RWPE1 (cell line): ENCODE results near the gene STING1.
A peak's percentile ranks its signal among the peaks of the same experiment; 100 is the strongest.
"Not testable (repeated sequence)": the region's sequence is repeated elsewhere in the genome, so short reads cannot be mapped to it uniquely, and the experiment has no call there.

Experiments
- CTCF ChIA-PET: fragments of 350-600 bp; sonication (Branson Sonifier 250); formaldehyde crosslinking; extraction: SDS; loops from one replicate; lab custom pipeline; 2021; lab: Yijun Ruan, JAX
- POLR2A ChIA-PET: fragments of 400-600 bp; formaldehyde crosslinking; extraction: SDS; loops from one replicate; lab custom pipeline; 2020; ENCODE audit warnings: antibody characterized with exemption; ENCODE audit not compliant: low non-redundant PET; lab: Yijun Ruan, JAX
- DNase-seq: peaks from one replicate; pipeline ENCODE4 v3.0.0; 2012; ENCODE audit warnings: low spot score
- H3K27ac ChIP-seq: fragments of 450-650 bp; 2 replicates; pipeline ENCODE4 v1.5.1; 2017
- TF ChIP-seq, protein P1 (sequence below): fragments of 450-650 bp; conservative IDR thresholded peaks from 2 replicates; pipeline ENCODE4 v1.5.1; 2017; ENCODE audit warnings: low read depth, mild to moderate bottlenecking

Gene STING1

GRCh38 chr5:139482050-139482889, at the start of gene STING1:
TSS of gene STING1 (minus strand) at chr5:139482758. CDS start at chr5:139481704, 1,054 bp downstream.
- H3K27ac ChIP-seq: peak within 1 kb of the TSS; percentile 100
- peak; percentile 97 for DNase-seq
- POLR2A ChIA-PET: interaction anchor here (0.6 to 1.3 kb wide), 6 partner anchors 14 to 237 kb away, joined by 3 to 5 read pairs (median 3); partner anchors contain the start of gene DNAJC18
- CTCF ChIA-PET: interaction anchor here (0.5 to 2.9 kb wide), 8 partner anchors 13 to 377 kb away, joined by 3 to 21 read pairs (median 3); no protein-coding TSS in a partner anchor
- TF ChIP-seq, protein P1, sequence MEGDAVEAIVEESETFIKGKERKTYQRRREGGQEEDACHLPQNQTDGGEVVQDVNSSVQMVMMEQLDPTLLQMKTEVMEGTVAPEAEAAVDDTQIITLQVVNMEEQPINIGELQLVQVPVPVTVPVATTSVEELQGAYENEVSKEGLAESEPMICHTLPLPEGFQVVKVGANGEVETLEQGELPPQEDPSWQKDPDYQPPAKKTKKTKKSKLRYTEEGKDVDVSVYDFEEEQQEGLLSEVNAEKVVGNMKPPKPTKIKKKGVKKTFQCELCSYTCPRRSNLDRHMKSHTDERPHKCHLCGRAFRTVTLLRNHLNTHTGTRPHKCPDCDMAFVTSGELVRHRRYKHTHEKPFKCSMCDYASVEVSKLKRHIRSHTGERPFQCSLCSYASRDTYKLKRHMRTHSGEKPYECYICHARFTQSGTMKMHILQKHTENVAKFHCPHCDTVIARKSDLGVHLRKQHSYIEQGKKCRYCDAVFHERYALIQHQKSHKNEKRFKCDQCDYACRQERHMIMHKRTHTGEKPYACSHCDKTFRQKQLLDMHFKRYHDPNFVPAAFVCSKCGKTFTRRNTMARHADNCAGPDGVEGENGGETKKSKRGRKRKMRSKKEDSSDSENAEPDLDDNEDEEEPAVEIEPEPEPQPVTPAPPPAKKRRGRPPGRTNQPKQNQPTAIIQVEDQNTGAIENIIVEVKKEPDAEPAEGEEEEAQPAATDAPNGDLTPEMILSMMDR: no peak

- DNase-seq: no peak
- no peak overlapping the region for H3K27ac ChIP-seq
- TF ChIP-seq, protein P1: no peak
- ChIA-PET POLR2A (no interaction called here), CTCF (no interaction called here)
Measured at GRCh38 chr5:139531772-139532169, 49.2 kb upstream of the STING1 start.

GRCh38 chr5:139530079-139530478, 47.5 kb upstream of the STING1 start:
- H3K27ac ChIP-seq, POLR2A ChIA-PET, CTCF ChIA-PET, DNase-seq: not testable (repeated sequence)

GRCh38 chr5:139528695-139529094, 46.1 kb upstream of the STING1 start:
- CTCF ChIA-PET: interaction anchor here (0.7 to 0.8 kb wide), 2 partner anchors 114 to 671 kb away, joined by 3 to 4 read pairs; no protein-coding TSS in a partner anchor
- POLR2A ChIA-PET, DNase-seq: not testable (repeated sequence)

DNA sequence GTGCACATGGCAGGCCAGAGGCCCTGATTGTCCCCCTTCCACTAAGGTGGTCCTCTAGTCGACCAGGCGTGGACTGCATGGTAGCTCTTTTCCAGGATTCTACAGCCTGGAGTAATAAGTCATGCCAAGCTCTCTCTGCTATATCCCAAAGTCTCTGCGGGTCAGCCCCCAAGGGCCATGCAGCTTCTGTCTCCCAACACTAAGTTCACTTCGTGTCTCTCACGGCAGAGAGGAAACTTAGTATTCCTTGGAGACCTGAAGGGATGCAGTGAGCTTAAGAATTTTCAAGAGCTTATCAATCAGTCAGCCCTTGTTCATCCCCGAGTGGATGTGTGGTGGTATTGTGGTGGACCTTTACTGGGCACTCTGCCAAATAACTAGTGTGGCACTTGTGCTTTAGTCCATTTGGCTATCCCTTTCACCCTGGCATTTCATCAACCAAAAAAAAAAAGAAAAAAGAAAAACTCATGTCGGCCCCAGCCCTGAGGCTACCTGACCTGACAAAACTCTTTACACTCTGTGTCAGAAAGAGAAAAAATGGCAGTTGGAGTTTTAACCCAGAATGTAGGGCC, 45.4 kb upstream of the STING1 start:
- DNase-seq, POLR2A ChIA-PET, H3K27ac ChIP-seq: not testable (repeated sequence)
- CTCF ChIA-PET: interaction anchor here (0.8 kb wide), 1 partner anchor 113 kb away, joined by 4 read pairs; no protein-coding TSS in a partner anchor

More at GRCh38 chr5:139528695-139529094, 46.1 kb upstream of the STING1 start:
- not testable (repeated sequence) for H3K27ac ChIP-seq

- POLR2A ChIA-PET, DNase-seq, H3K27ac ChIP-seq, CTCF ChIA-PET: not testable (repeated sequence)
Measured at GRCh38 chr5:139527090-139527470, 44.5 kb upstream of the STING1 start.

DNA sequence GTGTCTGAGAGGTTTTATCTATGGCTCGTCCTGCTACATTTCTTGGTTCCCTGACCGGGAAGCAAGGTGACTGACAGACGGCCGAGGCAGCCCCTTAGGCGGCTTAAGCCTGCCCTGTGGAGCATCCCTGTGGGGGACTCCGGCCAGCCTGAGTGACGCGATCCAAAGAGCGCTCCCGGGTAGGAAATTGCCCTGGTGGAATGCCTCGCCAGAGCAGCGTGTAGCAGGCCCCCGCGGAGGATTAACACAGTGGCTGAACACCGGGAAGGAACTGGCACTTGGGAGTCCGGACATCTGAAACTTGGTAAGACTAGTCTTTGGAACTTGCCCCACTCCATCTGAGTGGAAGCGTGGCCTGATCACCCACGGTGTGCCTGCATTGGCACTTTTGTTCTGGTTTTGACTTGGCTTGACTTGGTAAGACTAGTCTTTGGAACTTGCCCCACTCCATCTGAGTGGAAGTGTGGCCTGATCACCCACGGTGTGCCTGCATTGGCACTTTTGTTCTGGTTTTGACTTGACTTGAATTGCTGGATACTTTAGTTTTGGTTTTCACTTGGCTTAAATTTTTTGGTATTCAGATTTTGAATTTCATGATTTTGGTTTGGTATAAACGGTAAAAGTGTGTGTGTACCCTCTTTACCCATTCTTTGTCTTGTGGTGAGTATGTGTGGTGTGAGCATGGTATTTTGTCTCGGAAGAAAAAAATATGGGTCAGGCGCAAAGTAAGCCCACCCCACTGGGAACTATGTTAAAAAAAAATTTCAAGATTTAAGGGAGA, 43.9 kb upstream of the STING1 start:
- DNase-seq, POLR2A ChIA-PET, H3K27ac ChIP-seq, CTCF ChIA-PET: not testable (repeated sequence)

- POLR2A ChIA-PET: not testable (repeated sequence)
Measured at GRCh38 chr5:139525586-139526308, 43.2 kb upstream of the STING1 start.

GRCh38 chr5:139524940-139525585, 42.5 kb upstream of the STING1 start:
- TF ChIP-seq, protein P1: no peak
- DNase-seq: no peak
- CTCF ChIA-PET: no interaction called here
- H3K27ac ChIP-seq: no peak overlapping the region
- POLR2A ChIA-PET: no interaction called here

More at GRCh38 chr5:139525586-139526308, 43.2 kb upstream of the STING1 start:
- DNase-seq, CTCF ChIA-PET, H3K27ac ChIP-seq: not testable (repeated sequence)
